ENCODE data around the gene TIGD6.
A peak's percentile ranks its signal among the peaks of the same experiment; 100 is the strongest.

TIGD6 gene

GRCh38 chr5:149963729-149964128 lies 36.7 kb downstream of the TIGD6 start:
- Histone ChIP-seq H2AFZ (ENCODE audit: low read length) (no peak overlapping the region), H3K27me3 (ENCODE audit: control insufficient read depth in 3 of 3, insufficient read depth in 3 of 3, low read depth in 1 of 3, low read length in 3 of 3) (peaks cover 0 to 4% (median 0%) of the 10 kb centered on the region in 3 experiments), H3K9me3 (replicated peaks in 1 of 2; ENCODE audit: control insufficient read depth in 2 of 2, insufficient read depth in 1 of 2, low read depth in 1 of 2, low read length in 2 of 2) (no peaks in the 10 kb centered on the region), H2BK5ac (ENCODE audit: low read length) (no peak overlapping the region), H3K4me1 (ENCODE audit: control insufficient read depth in 2 of 2, insufficient read depth in 1 of 2, low read depth in 1 of 2, low read length in 2 of 2) (peaks cover 6 to 8% of the 10 kb centered on the region in 2 donors), H3K79me1 (ENCODE audit: low read depth, low read length) (no peaks in the 10 kb centered on the region), H3K36me3 (replicated peaks in 1 of 2; ENCODE audit: control insufficient read depth in 2 of 2, insufficient read depth in 2 of 2, low read length in 2 of 2) (no peaks in the 10 kb centered on the region), H3K23ac (ENCODE audit: low read depth, low read length, poor library complexity) (no peak overlapping the region), H3K18ac (ENCODE audit: low read length) (no peak overlapping the region), H3K4me2 (ENCODE audit: insufficient read depth, low read length, poor library complexity, severe bottlenecking) (no peak overlapping the region), H2AK5ac (ENCODE audit: low read depth, low read length) (no peak overlapping the region), H3K27ac (replicated peaks; ENCODE audit: low read length) (no peak overlapping the region), H3K4ac (ENCODE audit: low read length) (no peak overlapping the region), H2BK120ac (ENCODE audit: low read depth, low read length) (no peak overlapping the region), H3K9ac (ENCODE audit: low read depth, low read length, poor library complexity) (no peak overlapping the region), H3K14ac (ENCODE audit: low read length) (no peak overlapping the region), H4K91ac (ENCODE audit: low read depth, low read length, poor library complexity) (no peak overlapping the region), H2BK15ac (ENCODE audit: low read length) (no peak overlapping the region), H4K8ac (ENCODE audit: low read depth, low read length) (no peak overlapping the region), H3K4me3 (ENCODE audit: low read length in 2 of 2) (no peak overlapping the region), H2BK12ac (ENCODE audit: low read length) (no peak overlapping the region)
- no CpG with 5 or more reads among the region's 3 CpGs for WGBS, 2 donors (ENCODE audit: extremely low coverage in 2 of 2, insufficient read length in 2 of 2, insufficient replicate concordance in 1 of 2)
- no peak for DNase-seq (ENCODE audit: low spot score)

GRCh38 chr5:149962601-149963300 lies 37.7 kb downstream of the TIGD6 start:
- no peak overlapping the region for H2AK5ac ChIP-seq (ENCODE audit: low read depth, low read length)
- no peak for DNase-seq (ENCODE audit: low spot score)
- no peak overlapping the region for H3K4me2 ChIP-seq (ENCODE audit: insufficient read depth, low read length, poor library complexity, severe bottlenecking)
- no peak overlapping the region for H2BK12ac ChIP-seq (ENCODE audit: low read length)
- no peak overlapping the region for H3K27ac ChIP-seq (replicated peaks; ENCODE audit: low read length)
- no peak overlapping the region for H2BK5ac ChIP-seq (ENCODE audit: low read length)
- no peak overlapping the region for H3K9ac ChIP-seq (ENCODE audit: low read depth, low read length, poor library complexity)
- no peak overlapping the region for H3K18ac ChIP-seq (ENCODE audit: low read length)
- H3K9me3 ChIP-seq (replicated peaks in 1 of 2; ENCODE audit: control insufficient read depth in 2 of 2, insufficient read depth in 1 of 2, low read depth in 1 of 2, low read length in 2 of 2): no peaks in the 10 kb centered on the region
- H3K27me3 ChIP-seq (ENCODE audit: control insufficient read depth in 3 of 3, insufficient read depth in 3 of 3, low read depth in 1 of 3, low read length in 3 of 3): peaks cover 0 to 4% (median 0%) of the 10 kb centered on the region in 3 experiments
- H2BK120ac ChIP-seq (ENCODE audit: low read depth, low read length): no peak overlapping the region
- H3K4ac ChIP-seq (ENCODE audit: low read length): no peak overlapping the region
- H3K14ac ChIP-seq (ENCODE audit: low read length): no peak overlapping the region
- no peaks in the 10 kb centered on the region for H3K36me3 ChIP-seq (replicated peaks in 1 of 2; ENCODE audit: control insufficient read depth in 2 of 2, insufficient read depth in 2 of 2, low read length in 2 of 2)
- no peak overlapping the region for H3K23ac ChIP-seq (ENCODE audit: low read depth, low read length, poor library complexity)
- H3K4me1 ChIP-seq (ENCODE audit: control insufficient read depth in 2 of 2, insufficient read depth in 1 of 2, low read depth in 1 of 2, low read length in 2 of 2): peaks cover 6 to 8% of the 10 kb centered on the region in 2 donors
- H2AFZ ChIP-seq (ENCODE audit: low read length): no peak overlapping the region
- H3K4me3 ChIP-seq (ENCODE audit: low read length in 2 of 2): no peak overlapping the region
- no peak overlapping the region for H4K8ac ChIP-seq (ENCODE audit: low read depth, low read length)
- no peak overlapping the region for H2BK15ac ChIP-seq (ENCODE audit: low read length)
- no peak overlapping the region for H4K91ac ChIP-seq (ENCODE audit: low read depth, low read length, poor library complexity)
- WGBS, 2 donors (ENCODE audit: extremely low coverage in 2 of 2, insufficient read length in 2 of 2, insufficient replicate concordance in 1 of 2): no CpG with 5 or more reads among the region's 5 CpGs
- H3K79me1 ChIP-seq (ENCODE audit: low read depth, low read length): no peaks in the 10 kb centered on the region

- no peak overlapping the region for H3K27ac ChIP-seq (replicated peaks; ENCODE audit: low read length)
- peaks cover 0 to 4% (median 0%) of the 10 kb centered on the region in 3 experiments for H3K27me3 ChIP-seq (ENCODE audit: control insufficient read depth in 3 of 3, insufficient read depth in 3 of 3, low read depth in 1 of 3, low read length in 3 of 3)
- H2AFZ ChIP-seq (ENCODE audit: low read length): no peak overlapping the region
- H2BK12ac ChIP-seq (ENCODE audit: low read length): no peak overlapping the region
- peaks cover 6 to 8% of the 10 kb centered on the region in 2 donors for H3K4me1 ChIP-seq (ENCODE audit: control insufficient read depth in 2 of 2, insufficient read depth in 1 of 2, low read depth in 1 of 2, low read length in 2 of 2)
- no peak overlapping the region for H2AK5ac ChIP-seq (ENCODE audit: low read depth, low read length)
- H4K91ac ChIP-seq (ENCODE audit: low read depth, low read length, poor library complexity): no peak overlapping the region
- no peak overlapping the region for H3K9ac ChIP-seq (ENCODE audit: low read depth, low read length, poor library complexity)
- H4K8ac ChIP-seq (ENCODE audit: low read depth, low read length): no peak overlapping the region
- no peak overlapping the region for H3K4ac ChIP-seq (ENCODE audit: low read length)
- no peak overlapping the region for H3K18ac ChIP-seq (ENCODE audit: low read length)
- H3K4me3 ChIP-seq (ENCODE audit: low read length in 2 of 2): no peak overlapping the region
- no peak overlapping the region for H3K4me2 ChIP-seq (ENCODE audit: insufficient read depth, low read length, poor library complexity, severe bottlenecking)
- DNase-seq (ENCODE audit: low spot score): no peak
- no peaks in the 10 kb centered on the region for H3K79me1 ChIP-seq (ENCODE audit: low read depth, low read length)
- no peaks in the 10 kb centered on the region for H3K9me3 ChIP-seq (replicated peaks in 1 of 2; ENCODE audit: control insufficient read depth in 2 of 2, insufficient read depth in 1 of 2, low read depth in 1 of 2, low read length in 2 of 2)
- no peak overlapping the region for H2BK15ac ChIP-seq (ENCODE audit: low read length)
- H3K14ac ChIP-seq (ENCODE audit: low read length): no peak overlapping the region
- WGBS, 2 donors (ENCODE audit: extremely low coverage in 2 of 2, insufficient read length in 2 of 2, insufficient replicate concordance in 1 of 2): no CpG with 5 or more reads among the region's 6 CpGs
- H2BK5ac ChIP-seq (ENCODE audit: low read length): no peak overlapping the region
- no peaks in the 10 kb centered on the region for H3K36me3 ChIP-seq (replicated peaks in 1 of 2; ENCODE audit: control insufficient read depth in 2 of 2, insufficient read depth in 2 of 2, low read length in 2 of 2)
- H3K23ac ChIP-seq (ENCODE audit: low read depth, low read length, poor library complexity): no peak overlapping the region
- no peak overlapping the region for H2BK120ac ChIP-seq (ENCODE audit: low read depth, low read length)
Observed at GRCh38 chr5:149961957-149962409, 38.5 kb downstream of the TIGD6 start.

- Histone ChIP-seq H3K4me2 (ENCODE audit: insufficient read depth, low read length, poor library complexity, severe bottlenecking) (peak overlapping the region; percentile 92), H4K8ac (ENCODE audit: low read depth, low read length) (no peak overlapping the region), H3K79me1 (ENCODE audit: low read depth, low read length) (no peaks in the 10 kb centered on the region), H2BK120ac (ENCODE audit: low read depth, low read length) (no peak overlapping the region), H4K91ac (ENCODE audit: low read depth, low read length, poor library complexity) (no peak overlapping the region), H3K4ac (ENCODE audit: low read length) (no peak overlapping the region), H3K23ac (ENCODE audit: low read depth, low read length, poor library complexity) (peak overlapping the region; percentile 92), H2BK5ac (ENCODE audit: low read length) (no peak overlapping the region), H3K18ac (ENCODE audit: low read length) (peak overlapping the region; percentile 95), H2BK12ac (ENCODE audit: low read length) (no peak overlapping the region), H3K14ac (ENCODE audit: low read length) (peak overlapping the region; percentile 58), H3K9me3 (replicated peaks in 1 of 2; ENCODE audit: control insufficient read depth in 2 of 2, insufficient read depth in 1 of 2, low read depth in 1 of 2, low read length in 2 of 2) (no peaks in the 10 kb centered on the region), H2AK5ac (ENCODE audit: low read depth, low read length) (peak overlapping the region; percentile 74), H3K4me3 (ENCODE audit: low read length in 2 of 2) (peak overlapping the region; percentile 67 to 88), H2BK15ac (ENCODE audit: low read length) (peak overlapping the region; percentile 73), H3K9ac (ENCODE audit: low read depth, low read length, poor library complexity) (peak overlapping the region; percentile 93), H2AFZ (ENCODE audit: low read length) (peak overlapping the region; percentile 96), H3K4me1 (ENCODE audit: control insufficient read depth in 2 of 2, insufficient read depth in 1 of 2, low read depth in 1 of 2, low read length in 2 of 2) (peaks cover 6 to 8% of the 10 kb centered on the region in 2 donors), H3K27ac (replicated peaks; ENCODE audit: low read length) (no peak overlapping the region), H3K27me3 (ENCODE audit: control insufficient read depth in 3 of 3, insufficient read depth in 3 of 3, low read depth in 1 of 3, low read length in 3 of 3) (peaks cover 0 to 4% (median 0%) of the 10 kb centered on the region in 3 experiments), H3K36me3 (replicated peaks in 1 of 2; ENCODE audit: control insufficient read depth in 2 of 2, insufficient read depth in 2 of 2, low read length in 2 of 2) (no peaks in the 10 kb centered on the region)
- WGBS, 2 donors (ENCODE audit: extremely low coverage in 2 of 2, insufficient read length in 2 of 2, insufficient replicate concordance in 1 of 2): no CpG with 5 or more reads among the region's 23 CpGs
- DNase-seq (ENCODE audit: low spot score): no peak
Observed at GRCh38 chr5:149961186-149961685, 39.2 kb downstream of the TIGD6 start.

All from neuronal stem cell (in vitro differentiated cells).